Caco-2 (cell line): ENCODE data around the gene UNK. TPM values are rescaled to one million over a fixed set of nuclear protein-coding genes. Genes with fewer than 3 reads are reported as not detected.

Experiments
- BruUV-seq: library from RNA; stranded (reverse); fragments of 400-500 nt; replicated peaks from 2 replicates; lab custom pipeline; 2021; lab: Mats Ljungman, UMichigan
- CTCF ChIA-PET: fragments of 300-600 bp; sonication (Branson Sonifier 250); formaldehyde crosslinking; loops from one replicate; lab custom pipeline; 2022; ENCODE audit warnings: antibody characterized with exemption; lab: Charles Lee
- POLR2A ChIA-PET: fragments of 300-600 bp; sonication (Branson Sonifier 250); formaldehyde crosslinking; loops from one replicate; lab custom pipeline; 2022; ENCODE audit warnings: antibody characterized with exemption; lab: Charles Lee
- DNase-seq, 2 experiments: peaks; one replicate each; pipeline versions ENCODE4 v3.0.0 to v3.0.0-alpha.2; 2020 to 2022
- H3K27me3 ChIP-seq: replicated peaks from 2 replicates; pipeline ENCODE4 v1.6.0; 2011; ENCODE audit warnings: low read length; ENCODE audit not compliant: control insufficient read depth, insufficient read depth
- H3K36me3 ChIP-seq: 2 replicates; pipeline ENCODE4 v1.5.1; 2011; ENCODE audit warnings: low read length; ENCODE audit not compliant: control insufficient read depth, insufficient read depth
- H3K4me1 ChIP-seq: fragments of 250-450 bp; sonication (Bioruptor Pico); 2 replicates; pipeline ENCODE4 v1.5.1; 2020; ENCODE audit warnings: mild to moderate bottlenecking
- H3K4me3 ChIP-seq: 2 replicates; pipeline ENCODE4 v1.5.1; 2011; ENCODE audit warnings: low read depth, mild to moderate bottlenecking, control low read depth, low read length
- H3K9me3 ChIP-seq: fragments of 250-450 bp; sonication (Bioruptor Pico); 2 replicates; pipeline ENCODE4 v1.5.1; 2020; ENCODE audit warnings: mild to moderate bottlenecking, moderate library complexity
- H3K27ac Mint-ChIP-seq: one replicate; pipeline ENCODE4 v1.8.0; 2022; ENCODE audit warnings: mixed read lengths; ENCODE audit not compliant: unreplicated experiment
- H3K27me3 Mint-ChIP-seq: one replicate; pipeline ENCODE4 v1.8.0; 2022; ENCODE audit warnings: mixed read lengths; ENCODE audit not compliant: insufficient read depth, unreplicated experiment
- H3K36me3 Mint-ChIP-seq: one replicate; pipeline ENCODE4 v1.8.0; 2022; ENCODE audit warnings: mild to moderate bottlenecking, mixed read lengths; ENCODE audit not compliant: insufficient read depth, unreplicated experiment
- H3K4me1 Mint-ChIP-seq: one replicate; pipeline ENCODE4 v1.8.0; 2022; ENCODE audit warnings: low read depth, mixed read lengths; ENCODE audit not compliant: unreplicated experiment
- H3K4me3 Mint-ChIP-seq: one replicate; pipeline ENCODE4 v1.8.0; 2022; ENCODE audit warnings: mild to moderate bottlenecking, moderate library complexity, mixed read lengths; ENCODE audit not compliant: unreplicated experiment
- H3K9me3 Mint-ChIP-seq: one replicate; pipeline ENCODE4 v1.8.0; 2022; ENCODE audit warnings: mixed read lengths; ENCODE audit not compliant: unreplicated experiment
- CTCF ChIP-seq, 2 experiments: fragments of 200-600 bp in 1 of 2; IDR thresholded peaks; 1 replicate in 1 of 2; 2 replicates in 1 of 2; pipeline versions ENCODE4 v1.5.1 to v1.8.0; 2011 to 2022; ENCODE audit warnings: antibody characterized with exemption in 1 of 2, control low read depth in 1 of 2, inconsistent platforms in 1 of 2, low read depth in 1 of 2, low read length in 1 of 2, mild to moderate bottlenecking in 1 of 2, moderate library complexity in 1 of 2; ENCODE audit not compliant: insufficient read depth in 1 of 2, severe bottlenecking in 1 of 2, unreplicated experiment in 1 of 2
- intact Hi-C: fragments of 100-400 bp; cut with micrococcal nuclease; formaldehyde crosslinking; loops from one replicate; pipeline ENCODE4 v1.10.0; 2022; ENCODE audit not compliant: unreplicated experiment
- total RNA-seq: library from RNA; stranded (reverse); gene quantifications from 2 replicates; pipeline ENCODE4 v1.2.3, GENCODE V29; 2022

UNK gene
- total RNA-seq, 1 experiment from 2014 or later = 33.3 TPM

DNA sequence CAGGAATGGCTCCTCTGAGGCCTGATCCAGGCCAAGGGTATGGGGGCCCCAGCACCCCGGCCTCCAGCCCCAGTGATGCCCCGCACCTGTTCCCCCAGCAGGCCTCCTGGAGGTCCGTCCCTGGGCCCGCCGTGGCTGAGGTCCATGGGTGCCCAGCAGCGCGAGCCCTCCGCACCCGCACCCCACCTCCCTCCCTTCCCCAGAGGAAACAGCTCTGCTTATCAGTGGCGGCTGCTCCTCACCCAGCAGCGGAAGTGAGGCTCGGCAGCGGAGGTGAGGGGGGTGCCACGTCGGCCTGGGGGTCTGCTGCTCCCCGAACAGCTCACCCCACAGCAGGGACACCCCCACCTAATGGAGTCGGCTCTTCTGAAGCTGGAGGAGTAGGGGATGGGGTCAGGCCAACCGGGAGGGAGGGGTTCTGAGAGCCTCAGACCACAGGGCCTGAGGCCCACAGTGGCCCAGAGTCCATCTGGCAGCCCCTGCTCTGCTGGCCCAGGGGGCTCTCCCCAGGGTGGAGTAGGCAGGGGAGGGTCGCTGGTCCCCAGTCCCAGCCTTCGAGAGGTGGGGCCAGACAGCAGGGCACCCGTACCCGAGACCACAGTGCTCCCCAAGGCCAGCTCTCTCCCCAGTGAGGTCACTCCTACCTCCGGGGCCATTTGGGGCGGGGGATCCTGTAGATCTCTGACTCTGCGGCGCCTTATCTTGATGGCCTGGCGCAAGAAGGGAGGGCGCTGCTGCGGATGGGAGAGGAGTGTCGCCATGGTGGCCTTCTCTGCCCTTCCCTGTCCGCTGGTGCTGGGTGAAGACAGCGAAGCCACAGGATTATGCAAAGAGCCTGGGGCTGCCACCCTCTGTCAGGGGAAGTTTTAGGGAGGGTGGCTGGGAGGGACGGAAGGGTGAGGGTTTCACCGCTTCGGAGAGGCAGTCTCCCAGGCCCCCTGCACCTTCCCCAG is 59.2 kb downstream of the UNK start, which contains the start of gene UNC13D:
Gene UNC13D (minus strand): TSS at position 828 of the 953 bp plus-strand sequence. CDS start 67 bp downstream, at position 761.
- no peaks in the 10 kb centered on the region for H3K9me3 Mint-ChIP-seq
- H3K27ac Mint-ChIP-seq = peak within 1 kb of the TSS; percentile 93
- no peak for TF ChIP-seq CTCF (IDR thresholded peaks at IDR 0.05; ENCODE audit: insufficient read depth in 1 of 2, low read depth in 1 of 2, low read length in 1 of 2, severe bottlenecking in 1 of 2, unreplicated experiment in 1 of 2)
- H3K36me3 ChIP-seq = peaks cover 5% of the 10 kb centered on the region
- H3K27me3 Mint-ChIP-seq = no peaks in the 10 kb centered on the region
- H3K36me3 Mint-ChIP-seq = peaks cover 17% of the 10 kb centered on the region
- ChIA-PET POLR2A (interaction anchor here (2.5 to 3.7 kb wide), 2 partner anchors 11 to 64 kb away, joined by 15 to 30 read pairs; partner anchors contain the start of gene WBP2), CTCF (interaction anchor here (0.6 to 1.2 kb wide), 4 partner anchors 11 to 79 kb away, joined by 3 to 5 read pairs (median 3); partner anchors contain the start of genes GALK1 and WBP2)
- no peaks in the 10 kb centered on the region for H3K9me3 ChIP-seq
- peaks cover 41% of the 10 kb centered on the region for H3K4me1 ChIP-seq
- BruUV-seq = no TSS peak
- peak in 1 of 2 experiments; percentile 25 for DNase-seq
- H3K4me1 Mint-ChIP-seq = peaks cover 26% of the 10 kb centered on the region
- H3K27me3 ChIP-seq = no peaks in the 10 kb centered on the region
- no peak within 1 kb of the TSS for H3K4me3 Mint-ChIP-seq
- intact Hi-C loops = no loop called here
- no peak within 1 kb of the TSS for H3K4me3 ChIP-seq

DNA sequence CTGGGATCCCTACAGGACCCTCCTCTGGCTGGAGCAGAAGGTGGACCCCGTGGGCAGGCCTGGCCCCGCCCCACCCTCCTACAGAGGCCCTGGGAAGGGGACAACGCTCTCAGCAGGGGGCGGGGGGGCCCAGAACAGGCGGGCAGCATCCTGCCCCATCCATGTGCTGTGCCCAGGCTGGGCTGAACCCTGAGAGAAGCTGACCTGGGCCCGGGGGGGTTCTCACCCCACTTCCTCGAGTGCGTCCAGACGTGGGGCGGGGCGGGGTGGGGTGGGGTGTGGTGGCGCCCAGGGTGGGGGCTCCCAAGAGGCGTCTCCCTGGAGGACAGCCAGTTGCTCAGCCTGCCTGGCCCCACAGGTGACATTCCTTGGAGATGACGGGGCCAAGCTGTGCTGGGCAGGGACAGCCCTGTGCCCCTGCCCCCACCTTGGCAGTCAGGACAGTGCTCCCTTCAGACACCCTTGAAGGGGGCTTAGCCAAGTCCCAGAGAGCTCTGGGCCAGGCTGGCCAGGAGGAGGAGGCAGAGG is 60.0 kb downstream of the UNK start:
- H3K9me3 ChIP-seq = no peaks in the 10 kb centered on the region
- ChIA-PET POLR2A (interaction anchor here (2.5 to 3.7 kb wide), 2 partner anchors 11 to 65 kb away, joined by 15 to 30 read pairs; partner anchors contain the start of gene WBP2), CTCF (interaction anchor here (0.6 to 2.8 kb wide), 2 partner anchors 11 to 167 kb away, joined by 3 to 34 read pairs; partner anchors contain the start of gene WBP2)
- DNase-seq = peak; percentile 56 to 83
- peaks cover 41% of the 10 kb centered on the region for H3K4me1 ChIP-seq
- H3K4me3 ChIP-seq = no peak overlapping the region
- peaks cover 8% of the 10 kb centered on the region for H3K36me3 ChIP-seq
- Mint-ChIP-seq H3K4me3 (no peak overlapping the region), H3K27me3 (no peaks in the 10 kb centered on the region), H3K4me1 (peaks cover 26% of the 10 kb centered on the region), H3K36me3 (peaks cover 21% of the 10 kb centered on the region), H3K9me3 (no peaks in the 10 kb centered on the region), H3K27ac (peak overlapping the region; percentile 93)
- BruUV-seq = no TSS peak
- TF ChIP-seq CTCF (IDR thresholded peaks at IDR 0.05; ENCODE audit: insufficient read depth in 1 of 2, low read depth in 1 of 2, low read length in 1 of 2, severe bottlenecking in 1 of 2, unreplicated experiment in 1 of 2) = no peak
- intact Hi-C loops = no loop called here
- no peaks in the 10 kb centered on the region for H3K27me3 ChIP-seq
